Epithelial cell of proximal tubule (primary cell): ENCODE results near the gene NUP54. TPM values are rescaled to one million over a fixed set of nuclear protein-coding genes. Genes with fewer than 3 reads are reported as not detected.

ENCODE experiments used
- DNase-seq: peaks from one replicate; pipeline ENCODE4 v3.0.0-alpha.2; 2011; ENCODE audit warnings: low read depth
- H3K4me3 ChIP-seq: 2 replicates; pipeline ENCODE4 v1.5.1; 2011; ENCODE audit warnings: low read depth, mild to moderate bottlenecking, low read length
- CTCF ChIP-seq: conservative IDR thresholded peaks from 2 replicates; pipeline ENCODE4 v1.5.1; 2012; ENCODE audit warnings: low read depth, mild to moderate bottlenecking, low read length
- total RNA-seq: library from RNA; depleted of rRNA; stranded (reverse); fragments of >200 nt; gene quantifications from 2 replicates; pipeline ENCODE4 v1.2.3, GENCODE V29; 2015

NUP54 gene
- total RNA-seq, 1 donor from 2014 or later: 31.5 TPM

DNA sequence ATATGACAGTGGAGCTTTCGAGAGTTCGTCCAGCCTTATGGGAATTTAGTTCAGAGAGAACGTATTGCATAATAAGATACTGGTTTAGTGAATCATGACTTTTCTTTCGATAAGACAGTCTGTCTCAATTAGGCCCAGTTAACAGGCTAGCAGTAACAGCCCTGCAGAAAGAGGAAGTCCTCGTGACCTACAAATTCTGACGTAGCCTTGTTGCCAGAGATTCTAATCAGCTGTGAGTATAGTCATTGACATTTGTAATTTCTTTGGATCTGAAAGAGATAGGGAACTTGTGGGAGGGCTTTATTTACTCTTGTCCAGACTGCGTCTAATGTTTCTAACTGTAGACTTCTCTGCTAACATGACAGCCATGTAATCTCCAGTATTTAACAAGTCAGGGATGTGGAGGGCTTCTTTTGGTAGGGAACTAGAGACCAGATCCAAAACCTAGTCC lies 57.9 kb downstream of the NUP54 start:
- no peak for DNase-seq
- no peak overlapping the region for H3K4me3 ChIP-seq
- TF ChIP-seq CTCF: no peak

GRCh38 chr4:76088719-76089118 lies 59.5 kb downstream of the NUP54 start:
- no peak for TF ChIP-seq CTCF
- DNase-seq: no peak
- no peak overlapping the region for H3K4me3 ChIP-seq

GRCh38 chr4:76087007-76087769 lies 61.0 kb downstream of the NUP54 start:
- H3K4me3 ChIP-seq: no peak overlapping the region
- DNase-seq: peak; percentile 20
- TF ChIP-seq CTCF: peak; percentile 76

GRCh38 chr4:76084542-76084941 lies 63.7 kb downstream of the NUP54 start:
- no peak for TF ChIP-seq CTCF
- no peak for DNase-seq
- no peak overlapping the region for H3K4me3 ChIP-seq

DNA sequence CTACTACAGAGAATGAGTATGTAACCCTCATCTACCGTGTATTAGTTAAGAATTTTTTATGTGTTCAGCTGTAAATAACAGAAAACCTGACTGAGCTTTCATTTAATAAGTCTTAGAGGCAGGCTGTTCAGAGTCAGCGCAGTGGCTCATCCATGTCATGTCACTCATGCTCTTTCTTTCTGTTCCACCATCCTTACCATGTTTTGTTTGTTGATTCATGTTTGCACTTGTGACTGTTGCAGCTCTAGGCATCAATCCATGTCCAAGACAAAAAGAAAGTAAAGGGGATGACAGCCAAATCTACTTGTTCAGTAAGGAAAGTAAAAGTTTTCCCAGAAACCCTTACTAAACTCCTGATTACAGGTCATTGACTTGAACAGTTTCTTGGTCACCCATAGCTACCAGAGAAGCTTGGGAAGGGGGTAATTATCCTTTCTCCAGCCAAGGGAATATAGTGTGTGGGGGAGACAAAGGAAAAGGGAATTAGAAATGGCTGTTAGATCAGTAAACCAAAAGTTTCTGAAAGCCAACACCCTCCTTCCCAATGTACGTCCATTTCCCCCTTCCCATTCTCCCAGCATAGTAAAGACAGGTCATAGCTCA lies 64.7 kb downstream of the NUP54 start:
- no peak overlapping the region for H3K4me3 ChIP-seq
- DNase-seq: no peak
- no peak for TF ChIP-seq CTCF

DNA sequence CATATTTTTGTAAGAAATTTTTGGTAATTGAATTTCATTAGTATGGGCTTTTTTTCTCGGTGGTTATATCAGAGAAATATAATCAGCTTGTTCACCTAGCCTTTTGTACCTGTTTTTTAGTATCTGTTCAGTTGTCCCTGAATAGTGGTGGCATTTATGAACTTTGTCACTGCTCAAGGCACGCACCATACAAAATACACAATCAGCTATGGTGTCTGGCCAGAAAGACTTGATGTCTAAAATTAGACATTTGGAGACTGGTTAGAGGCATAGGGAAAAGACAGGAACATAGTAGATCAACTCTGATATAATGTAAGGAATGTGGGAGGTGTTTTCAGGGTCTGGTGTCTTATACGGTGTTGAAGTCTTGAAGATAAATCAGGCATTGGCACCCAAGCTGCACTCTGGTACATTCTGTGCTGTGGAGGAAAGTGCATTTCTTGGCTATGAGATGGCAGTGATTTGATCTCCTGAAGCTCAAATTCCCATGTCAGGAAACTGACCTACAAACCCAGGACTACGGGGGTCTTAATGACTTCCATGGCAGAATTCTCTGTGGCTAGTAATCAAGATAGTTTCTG lies 70.1 kb downstream of the NUP54 start:
- no peak overlapping the region for H3K4me3 ChIP-seq
- TF ChIP-seq CTCF: no peak
- no peak for DNase-seq
